ENCODE results near the gene PARP16. TPM values are rescaled to one million over a fixed set of nuclear protein-coding genes. Genes with fewer than 3 reads are reported as not detected.

The PARP16 gene
- total and polyA plus RNA-seq, 9 of the 15 experiments (the other 6 are each of a cell fraction or from before 2014, with no cell fraction given): 3.0 to 9.9 (median 5.8) TPM

Small RNA genes lying within 50 kb of the gene (small RNA-seq; reads per million reads assigned to genes)
- gene AC068213.1: not detected
- 308,282 reads per million, percentile 100 among the genes with 10 or more reads in this experiment for gene RNU5A-1
- gene RNU5B-1: 22,461 reads per million, percentile 100 among the genes with 10 or more reads in this experiment
- not detected for gene RNU6-686P
- 0.26 reads per million for gene SNORA24B

Other genes starting within 250 kb of the PARP16 start
Only the 7 nearest of the 13 such genes appear.
- gene PDCD7, start 153.1 kb downstream of the PARP16 start, total RNA-seq (2014; rRNA removed): 16.4 and 18.9 TPM in 2 replicates
- 15.8 and 17.1 TPM in 2 replicates for gene PDCD7, start 153.1 kb downstream of the PARP16 start, total RNA-seq (2014; rRNA removed; fragmentation: Illumina TruSeq; extraction: Trizol)
- gene PDCD7, start 153.1 kb downstream of the PARP16 start, total RNA-seq (2015; rRNA removed; fragmentation: Illumina TruSeq; extraction: Trizol): 15.7 and 18.8 TPM in 2 replicates
- 22.8 and 24.4 TPM in 2 replicates for gene PDCD7, start 153.1 kb downstream of the PARP16 start, total RNA-seq (2021)
- 20.1 and 21.9 TPM in 2 replicates for gene PDCD7, start 153.1 kb downstream of the PARP16 start, polyA plus RNA-seq (2011; rRNA removed)
- gene PDCD7, start 153.1 kb downstream of the PARP16 start, polyA plus RNA-seq (2014; fragmentation: Illumina TruSeq; extraction: Trizol): 26.5 and 30.2 TPM in 2 replicates
- gene PDCD7, start 153.1 kb downstream of the PARP16 start, polyA plus RNA-seq (2014; fragmentation: Nextera tagmentation; extraction: Ambion mirVana): 10 to 100 TPM; 11.8 to 12.1 TPM
- gene PDCD7, start 153.1 kb downstream of the PARP16 start, polyA plus RNA-seq (2014; rRNA removed): 19.1 and 22.9 TPM in 2 replicates
- gene CLPX, start 101.5 kb downstream of the PARP16 start, total RNA-seq (2014; rRNA removed): 37.0 and 39.6 TPM in 2 replicates
- gene CLPX, start 101.5 kb downstream of the PARP16 start, total RNA-seq (2014; rRNA removed; fragmentation: Illumina TruSeq; extraction: Trizol): 50.9 and 55.9 TPM in 2 replicates
- 51.3 and 52.1 TPM in 2 replicates for gene CLPX, start 101.5 kb downstream of the PARP16 start, total RNA-seq (2015; rRNA removed; fragmentation: Illumina TruSeq; extraction: Trizol)
- 61.5 and 67.1 TPM in 2 replicates for gene CLPX, start 101.5 kb downstream of the PARP16 start, total RNA-seq (2021)
- gene CLPX, start 101.5 kb downstream of the PARP16 start, polyA plus RNA-seq (2011; rRNA removed): 50.2 and 79.0 TPM in 2 replicates
- gene CLPX, start 101.5 kb downstream of the PARP16 start, polyA plus RNA-seq (2014; fragmentation: Illumina TruSeq; extraction: Trizol): 54.6 and 63.1 TPM in 2 replicates
- 10 to 100 TPM; 11.2 to 13.4 TPM for gene CLPX, start 101.5 kb downstream of the PARP16 start, polyA plus RNA-seq (2014; fragmentation: Nextera tagmentation; extraction: Ambion mirVana)
- gene CLPX, start 101.5 kb downstream of the PARP16 start, polyA plus RNA-seq (2014; rRNA removed): 66.6 and 83.3 TPM in 2 replicates
- 0.04 TPM in 1 of 2 replicates, not detected in the other for gene CILP, start 75.4 kb downstream of the PARP16 start, total RNA-seq (2014; rRNA removed)
- gene CILP, start 75.4 kb downstream of the PARP16 start, total RNA-seq (2014; rRNA removed; fragmentation: Illumina TruSeq; extraction: Trizol): not detected in 2 replicates
- gene CILP, start 75.4 kb downstream of the PARP16 start, total RNA-seq (2015; rRNA removed; fragmentation: Illumina TruSeq; extraction: Trizol): not detected in 2 replicates
- gene CILP, start 75.4 kb downstream of the PARP16 start, total RNA-seq (2021): not detected in 2 replicates
- gene CILP, start 75.4 kb downstream of the PARP16 start, polyA plus RNA-seq (2011; rRNA removed): 0.03 and 0.05 TPM in 2 replicates
- gene CILP, start 75.4 kb downstream of the PARP16 start, polyA plus RNA-seq (2014; fragmentation: Illumina TruSeq; extraction: Trizol): not detected in 2 replicates
- gene CILP, start 75.4 kb downstream of the PARP16 start, polyA plus RNA-seq (2014; fragmentation: Nextera tagmentation; extraction: Ambion mirVana): not detected
- gene CILP, start 75.4 kb downstream of the PARP16 start, polyA plus RNA-seq (2014; rRNA removed): not detected in 2 replicates
- not detected in 2 replicates for gene RNU5A-1, start 9.2 kb upstream of the PARP16 start, total RNA-seq (2014; rRNA removed)
- not detected in 2 replicates for gene RNU5A-1, start 9.2 kb upstream of the PARP16 start, total RNA-seq (2014; rRNA removed; fragmentation: Illumina TruSeq; extraction: Trizol)
- gene RNU5A-1, start 9.2 kb upstream of the PARP16 start, total RNA-seq (2015; rRNA removed; fragmentation: Illumina TruSeq; extraction: Trizol): not detected in 2 replicates
- not detected in 2 replicates for gene RNU5A-1, start 9.2 kb upstream of the PARP16 start, total RNA-seq (2021)
- gene RNU5A-1, start 9.2 kb upstream of the PARP16 start, polyA plus RNA-seq (2011; rRNA removed): not detected in 2 replicates
- not detected in 2 replicates for gene RNU5A-1, start 9.2 kb upstream of the PARP16 start, polyA plus RNA-seq (2014; fragmentation: Illumina TruSeq; extraction: Trizol)
- gene RNU5A-1, start 9.2 kb upstream of the PARP16 start, polyA plus RNA-seq (2014; fragmentation: Nextera tagmentation; extraction: Ambion mirVana): not detected
- not detected in 2 replicates for gene RNU5A-1, start 9.2 kb upstream of the PARP16 start, polyA plus RNA-seq (2014; rRNA removed)
- not detected in 2 replicates for gene RNU5B-1, start 17.8 kb upstream of the PARP16 start, total RNA-seq (2014; rRNA removed)
- gene RNU5B-1, start 17.8 kb upstream of the PARP16 start, total RNA-seq (2014; rRNA removed; fragmentation: Illumina TruSeq; extraction: Trizol): not detected in 2 replicates
- not detected in 2 replicates for gene RNU5B-1, start 17.8 kb upstream of the PARP16 start, total RNA-seq (2015; rRNA removed; fragmentation: Illumina TruSeq; extraction: Trizol)
- gene RNU5B-1, start 17.8 kb upstream of the PARP16 start, total RNA-seq (2021): 14.2 TPM in 1 of 2 replicates, not detected in the other
- not detected in 2 replicates for gene RNU5B-1, start 17.8 kb upstream of the PARP16 start, polyA plus RNA-seq (2011; rRNA removed)
- gene RNU5B-1, start 17.8 kb upstream of the PARP16 start, polyA plus RNA-seq (2014; fragmentation: Illumina TruSeq; extraction: Trizol): not detected in 2 replicates
- gene RNU5B-1, start 17.8 kb upstream of the PARP16 start, polyA plus RNA-seq (2014; fragmentation: Nextera tagmentation; extraction: Ambion mirVana): not detected
- gene RNU5B-1, start 17.8 kb upstream of the PARP16 start, polyA plus RNA-seq (2014; rRNA removed): not detected in 2 replicates
- gene IGDCC3, start 91.1 kb upstream of the PARP16 start, total RNA-seq (2014; rRNA removed): not detected in 2 replicates
- gene IGDCC3, start 91.1 kb upstream of the PARP16 start, total RNA-seq (2014; rRNA removed; fragmentation: Illumina TruSeq; extraction: Trizol): not detected in 2 replicates
- gene IGDCC3, start 91.1 kb upstream of the PARP16 start, total RNA-seq (2015; rRNA removed; fragmentation: Illumina TruSeq; extraction: Trizol): not detected in 2 replicates
- gene IGDCC3, start 91.1 kb upstream of the PARP16 start, total RNA-seq (2021): 0.07 TPM in 1 of 2 replicates, not detected in the other
- not detected in 2 replicates for gene IGDCC3, start 91.1 kb upstream of the PARP16 start, polyA plus RNA-seq (2011; rRNA removed)
- not detected in 2 replicates for gene IGDCC3, start 91.1 kb upstream of the PARP16 start, polyA plus RNA-seq (2014; fragmentation: Illumina TruSeq; extraction: Trizol)
- gene IGDCC3, start 91.1 kb upstream of the PARP16 start, polyA plus RNA-seq (2014; fragmentation: Nextera tagmentation; extraction: Ambion mirVana): not detected
- 0.03 TPM in 1 of 2 replicates, not detected in the other for gene IGDCC3, start 91.1 kb upstream of the PARP16 start, polyA plus RNA-seq (2014; rRNA removed)
- 0.33 and 1.4 TPM in 2 replicates for gene IGDCC4, start 136.1 kb upstream of the PARP16 start, total RNA-seq (2014; rRNA removed)
- 0.07 and 0.54 TPM in 2 replicates for gene IGDCC4, start 136.1 kb upstream of the PARP16 start, total RNA-seq (2014; rRNA removed; fragmentation: Illumina TruSeq; extraction: Trizol)
- 0.11 and 0.14 TPM in 2 replicates for gene IGDCC4, start 136.1 kb upstream of the PARP16 start, total RNA-seq (2015; rRNA removed; fragmentation: Illumina TruSeq; extraction: Trizol)
- 0.31 and 0.42 TPM in 2 replicates for gene IGDCC4, start 136.1 kb upstream of the PARP16 start, total RNA-seq (2021)
- 0.79 and 1.5 TPM in 2 replicates for gene IGDCC4, start 136.1 kb upstream of the PARP16 start, polyA plus RNA-seq (2011; rRNA removed)
- 0.17 and 0.22 TPM in 2 replicates for gene IGDCC4, start 136.1 kb upstream of the PARP16 start, polyA plus RNA-seq (2014; fragmentation: Illumina TruSeq; extraction: Trizol)
- gene IGDCC4, start 136.1 kb upstream of the PARP16 start, polyA plus RNA-seq (2014; fragmentation: Nextera tagmentation; extraction: Ambion mirVana): under 1 TPM; 0.04 to 0.06 TPM
- gene IGDCC4, start 136.1 kb upstream of the PARP16 start, polyA plus RNA-seq (2014; rRNA removed): 0.13 and 0.16 TPM in 2 replicates

Measured in K562 (cell line).